ENCODE data around the gene FBXO47. TPM values are rescaled to one million over a fixed set of nuclear protein-coding genes. Genes with fewer than 3 reads are reported as not detected.
"Not testable (repeated sequence)": the region's sequence is repeated elsewhere in the genome, so short reads cannot be mapped to it uniquely, and the experiment has no call there.

Gene FBXO47
- total RNA-seq, 1 donor from 2014 or later: not detected

GRCh38 chr17:38921756-38922411 is 45.3 kb downstream of the FBXO47 start:
- no peak for DNase-seq

DNA sequence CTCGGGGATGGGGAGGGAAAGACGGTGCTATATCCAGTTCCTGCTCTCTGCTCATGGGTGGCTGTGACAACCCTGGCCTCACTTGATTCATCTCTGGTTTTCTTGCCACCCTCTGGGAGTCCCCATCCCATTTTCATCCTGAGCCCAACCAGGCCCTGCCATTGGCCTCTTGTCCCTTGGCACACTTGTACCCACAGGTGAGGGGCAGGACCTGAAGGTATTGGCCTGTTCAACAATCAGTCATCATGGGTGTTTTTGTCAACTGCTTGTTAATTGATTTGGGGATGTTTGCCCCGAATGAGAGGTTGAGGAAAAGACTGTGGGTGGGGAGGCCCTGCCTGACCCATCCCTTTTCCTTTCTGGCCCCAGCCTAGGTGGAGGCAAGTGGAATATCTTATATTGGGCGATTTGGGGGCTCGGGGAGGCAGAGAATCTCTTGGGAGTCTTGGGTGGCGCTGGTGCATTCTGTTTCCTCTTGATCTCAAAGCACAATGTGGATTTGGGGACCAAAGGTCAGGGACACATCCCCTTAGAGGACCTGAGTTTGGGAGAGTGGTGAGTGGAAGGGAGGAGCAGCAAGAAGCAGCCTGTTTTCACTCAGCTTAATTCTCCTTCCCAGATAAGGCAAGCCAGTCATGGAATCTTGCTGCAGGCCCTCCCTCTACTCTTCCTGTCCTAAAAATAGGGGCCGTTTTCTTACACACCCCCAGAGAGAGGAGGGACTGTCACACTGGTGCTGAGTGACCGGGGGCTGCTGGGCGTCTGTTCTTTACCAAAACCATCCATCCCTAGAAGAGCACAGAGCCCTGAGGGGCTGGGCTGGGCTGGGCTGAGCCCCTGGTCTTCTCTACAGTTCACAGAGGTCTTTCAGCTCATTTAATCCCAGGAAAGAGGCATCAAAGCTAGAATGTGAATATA is 46.6 kb downstream of the FBXO47 start:
- DNase-seq: no peak

- no peak for DNase-seq
Observed at GRCh38 chr17:38919316-38920078, 47.7 kb downstream of the FBXO47 start.

GRCh38 chr17:38918916-38919315 is 48.3 kb downstream of the FBXO47 start:
- DNase-seq: no peak

- no peak for DNase-seq
Observed at GRCh38 chr17:38918129-38918913, 48.9 kb downstream of the FBXO47 start.

DNA sequence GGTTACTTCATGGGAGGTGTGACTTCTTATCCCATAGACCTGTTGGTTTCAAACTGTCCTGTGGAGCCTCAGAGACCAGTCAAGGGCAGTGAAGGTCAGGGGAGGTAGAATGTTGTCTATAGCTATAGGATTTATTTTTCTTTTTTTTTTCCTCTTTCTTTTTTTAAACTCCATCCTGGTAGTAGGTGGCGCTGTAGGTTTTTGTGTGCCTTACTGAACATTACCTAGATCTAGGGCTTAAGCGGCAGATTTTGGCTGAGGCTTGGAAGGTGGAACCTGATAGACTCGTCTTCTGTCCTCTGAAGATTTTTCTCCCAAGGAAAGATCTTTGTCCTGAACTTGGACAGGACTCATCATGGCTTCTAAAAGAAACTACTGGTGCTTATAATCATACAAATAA is 49.9 kb downstream of the FBXO47 start:
- DNase-seq: no peak

DNA sequence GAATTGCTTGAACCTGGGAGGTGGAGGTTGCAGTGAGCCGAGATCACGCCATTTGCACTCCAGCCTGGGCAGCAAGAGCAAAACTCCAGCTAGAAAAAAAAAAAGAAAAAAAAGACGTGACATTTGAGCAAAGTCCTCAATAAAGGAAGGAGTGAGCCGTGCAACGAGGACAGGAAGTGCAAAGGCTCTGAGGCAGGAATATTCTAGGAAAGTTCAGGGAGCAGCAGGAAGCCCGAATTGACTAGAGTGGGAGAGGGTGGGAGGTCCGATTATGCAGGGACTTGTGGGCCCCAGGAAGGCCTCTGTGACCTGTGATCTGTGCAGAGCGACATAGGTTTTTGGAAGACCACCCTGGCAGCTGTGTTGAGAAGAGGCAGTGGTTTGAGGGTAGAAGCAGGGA is 50.4 kb downstream of the FBXO47 start:
- DNase-seq: no peak

DNA sequence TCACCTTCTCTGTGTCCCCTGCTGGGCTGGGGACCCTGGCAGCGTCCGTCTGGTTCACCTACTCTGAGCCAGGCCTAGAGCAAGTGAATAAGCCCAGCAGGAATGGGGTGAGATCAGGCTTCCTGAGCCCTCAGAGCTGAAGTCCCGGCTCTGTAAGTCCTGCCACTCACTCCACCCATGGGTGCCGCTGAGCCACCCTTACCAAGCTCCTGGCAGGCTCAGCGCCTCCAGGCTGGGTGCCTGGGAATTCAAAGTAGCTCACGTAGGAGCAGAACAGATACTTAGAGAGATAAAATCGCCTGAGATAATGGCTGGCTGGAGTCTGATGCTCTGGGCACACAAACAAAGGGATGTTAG is 51.6 kb downstream of the FBXO47 start:
- DNase-seq: no peak

- no peak for DNase-seq
Observed at GRCh38 chr17:38914741-38915638, 52.2 kb downstream of the FBXO47 start.

- DNase-seq: no peak
Observed at GRCh38 chr17:38912221-38912813, 54.9 kb downstream of the FBXO47 start.

DNA sequence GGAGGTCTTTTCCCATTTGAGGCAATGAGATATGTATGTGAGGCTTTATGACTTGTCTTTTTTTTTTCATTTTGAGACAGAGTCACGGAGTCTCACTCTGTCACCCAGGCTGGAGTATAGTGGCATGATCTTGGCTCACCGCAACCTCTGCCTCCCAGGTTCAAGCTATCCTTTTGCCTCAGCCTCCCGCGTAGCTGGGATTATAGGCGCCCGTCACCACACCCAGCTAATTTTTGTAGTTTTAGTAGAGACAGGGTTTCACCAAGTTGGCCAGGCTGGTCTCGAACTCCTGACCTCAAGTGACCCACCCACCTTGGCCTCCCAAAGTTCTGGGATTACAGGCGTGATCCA is 55.5 kb downstream of the FBXO47 start:
- DNase-seq: not testable (repeated sequence)

- DNase-seq: no peak
Observed at GRCh38 chr17:38911081-38911730, 56.0 kb downstream of the FBXO47 start.

GRCh38 chr17:38910325-38910724 is 56.9 kb downstream of the FBXO47 start:
- DNase-seq: no peak

- DNase-seq: no peak
Observed at GRCh38 chr17:38908676-38909181, 58.5 kb downstream of the FBXO47 start.

DNA sequence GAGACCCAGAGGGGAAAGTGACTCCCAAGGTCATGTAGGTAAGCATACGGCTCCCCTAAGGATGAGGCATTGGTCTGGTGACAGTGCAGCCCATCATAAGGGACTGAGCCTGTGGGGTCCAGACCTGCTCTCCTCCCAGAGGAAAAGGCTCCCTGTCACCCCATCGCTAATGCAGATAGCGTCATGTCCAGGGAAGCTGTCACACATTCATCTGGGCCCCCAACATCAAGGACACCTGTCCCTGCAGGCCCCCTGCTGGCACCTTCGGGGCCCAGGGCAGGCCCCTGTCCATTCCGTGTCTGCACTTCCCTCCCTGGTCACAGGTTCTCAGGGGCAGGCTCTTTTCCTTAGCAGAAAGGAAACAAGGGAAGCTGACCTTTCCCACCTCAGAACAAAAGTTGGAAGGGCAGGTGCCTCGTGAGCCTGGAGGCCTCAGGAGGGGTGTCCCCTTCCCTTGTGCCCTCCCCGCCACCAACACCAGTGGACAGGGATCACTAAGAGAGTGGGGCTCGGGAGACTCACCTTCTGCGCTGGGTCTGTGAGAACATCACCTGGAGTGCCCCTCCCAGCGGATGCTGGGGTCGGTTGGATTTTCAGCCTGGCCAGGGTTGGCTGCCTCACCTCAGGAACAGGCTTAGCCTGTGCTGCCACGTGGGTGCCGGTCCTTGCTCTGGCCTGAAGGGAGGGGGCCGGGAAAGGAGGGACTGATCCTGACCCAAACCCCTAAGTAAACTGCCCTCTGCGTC is 59.1 kb downstream of the FBXO47 start:
- DNase-seq: no peak

DNA sequence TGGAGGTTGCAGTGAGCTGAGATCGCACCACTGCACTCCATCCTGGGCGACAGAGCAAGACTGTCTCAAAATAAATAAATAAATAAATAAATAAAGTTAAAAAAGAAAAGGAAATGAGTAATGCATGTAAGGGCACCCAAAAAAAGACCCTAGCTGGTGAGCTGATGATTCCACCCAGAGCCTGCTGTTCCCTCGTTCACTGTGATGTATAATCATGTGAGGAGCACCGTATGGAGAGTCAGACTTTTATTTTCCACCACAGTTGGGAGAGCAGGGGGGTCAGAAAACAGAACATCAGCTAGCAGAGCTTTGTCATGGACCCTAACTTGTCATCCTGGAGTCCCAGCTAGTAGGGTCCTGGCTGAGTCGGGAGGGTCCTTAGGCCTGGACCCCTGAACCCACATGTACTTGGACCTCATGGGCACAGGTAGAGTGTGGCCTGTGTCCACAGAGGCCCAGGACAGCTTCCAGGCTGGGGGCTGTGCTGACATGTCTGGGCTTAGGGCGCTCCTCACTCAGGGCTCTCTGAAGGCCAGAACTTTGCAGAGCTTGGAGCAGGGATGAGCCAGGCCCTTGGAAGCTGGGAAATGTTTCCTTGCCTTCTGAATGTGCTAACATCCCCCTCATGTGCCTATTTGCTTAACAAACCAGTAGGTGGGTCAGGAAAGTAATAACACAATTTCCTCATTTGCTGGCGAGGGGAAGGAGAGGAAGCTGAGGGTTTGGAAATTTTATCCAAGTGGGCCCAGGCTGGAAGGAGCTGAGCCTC is 60.6 kb downstream of the FBXO47 start:
- DNase-seq: no peak

GRCh38 chr17:38905375-38905774 is 61.8 kb downstream of the FBXO47 start:
- no peak for DNase-seq

DNA sequence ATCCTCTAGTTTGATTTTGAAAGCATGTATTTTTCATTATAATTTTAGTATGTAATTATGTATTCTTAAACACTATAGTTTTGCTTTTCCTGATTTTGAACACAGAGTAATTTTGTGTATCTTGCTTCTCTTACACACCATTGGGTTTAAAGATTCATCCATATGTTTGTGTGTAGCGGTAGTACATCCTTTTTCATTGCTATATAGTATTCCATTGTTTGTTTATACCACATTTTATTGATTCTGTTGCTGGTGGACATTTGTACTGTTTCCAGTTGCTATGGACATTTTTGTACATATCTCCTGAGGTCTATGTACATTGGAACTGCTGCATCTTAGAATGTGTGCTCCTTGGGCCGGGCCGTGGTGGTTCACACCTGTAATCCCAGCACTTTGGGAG is 62.3 kb downstream of the FBXO47 start:
- DNase-seq: no peak
